Measurements from ENCODE around the gene CPT1A. TPM values are rescaled to one million over a fixed set of nuclear protein-coding genes. Genes with fewer than 3 reads are reported as not detected.
"Not testable (repeated sequence)": the region's sequence is repeated elsewhere in the genome, so short reads cannot be mapped to it uniquely, and the experiment has no call there.

CPT1A gene
- total RNA-seq, 1 experiment from 2014 or later: 6.3 TPM

- Mint-ChIP-seq H3K4me1 (ENCODE audit: low read depth, unreplicated experiment) (no peaks in the 10 kb centered on the region), H3K27me3 (ENCODE audit: insufficient read depth, unreplicated experiment) (no peaks in the 10 kb centered on the region), H3K27ac (ENCODE audit: unreplicated experiment) (no peak overlapping the region), H3K4me3 (ENCODE audit: unreplicated experiment) (no peak overlapping the region), H3K36me3 (ENCODE audit: insufficient read depth, unreplicated experiment) (peaks cover 52% of the 10 kb centered on the region), H3K9me3 (ENCODE audit: unreplicated experiment) (no peaks in the 10 kb centered on the region)
- H3K36me3 ChIP-seq (ENCODE audit: control insufficient read depth, insufficient read depth, low read length): peaks cover 9% of the 10 kb centered on the region
- no peak overlapping the region for H3K4me3 ChIP-seq (ENCODE audit: low read depth, low read length)
- ChIA-PET CTCF (no interaction called here), POLR2A (interaction anchor here (0.6 kb wide), 1 partner anchor 496 kb away, joined by 4 read pairs; no protein-coding TSS in a partner anchor)
- TF ChIP-seq CTCF (IDR thresholded peaks at IDR 0.05; ENCODE audit: insufficient read depth in 1 of 2, low read depth in 1 of 2, low read length in 1 of 2, severe bottlenecking in 1 of 2, unreplicated experiment in 1 of 2): peak; percentile 25 to 49
- H3K27me3 ChIP-seq (replicated peaks; ENCODE audit: control insufficient read depth, insufficient read depth, low read length): no peaks in the 10 kb centered on the region
- no peaks in the 10 kb centered on the region for H3K4me1 ChIP-seq
- intact Hi-C loops (cut with micrococcal nuclease; ENCODE audit: unreplicated experiment): no loop called here
- BruUV-seq (replicated peaks): no TSS peak
- H3K9me3 ChIP-seq: no peaks in the 10 kb centered on the region
- peak in 1 of 2 experiments; percentile 59 for DNase-seq
Measured at GRCh38 chr11:68889948-68890446, 48.3 kb upstream of the CPT1A start.

GRCh38 chr11:68884827-68885226 lies 43.1 kb upstream of the CPT1A start:
- BruUV-seq (replicated peaks); H3K9me3 Mint-ChIP-seq (ENCODE audit: unreplicated experiment); H3K4me1 ChIP-seq; H3K27me3 Mint-ChIP-seq (ENCODE audit: insufficient read depth, unreplicated experiment); H3K4me3 ChIP-seq (ENCODE audit: low read depth, low read length); H3K9me3 ChIP-seq; H3K36me3 Mint-ChIP-seq (ENCODE audit: insufficient read depth, unreplicated experiment); H3K27me3 ChIP-seq (replicated peaks; ENCODE audit: control insufficient read depth, insufficient read depth, low read length); H3K36me3 ChIP-seq (ENCODE audit: control insufficient read depth, insufficient read depth, low read length); H3K27ac Mint-ChIP-seq (ENCODE audit: unreplicated experiment); H3K4me3 Mint-ChIP-seq (ENCODE audit: unreplicated experiment); POLR2A ChIA-PET; H3K4me1 Mint-ChIP-seq (ENCODE audit: low read depth, unreplicated experiment); intact Hi-C loops (cut with micrococcal nuclease; ENCODE audit: unreplicated experiment); DNase-seq: not testable (repeated sequence)
- CTCF ChIA-PET: interaction anchor here (0.6 kb wide), 1 partner anchor 8 kb away, joined by 3 read pairs; no protein-coding TSS in a partner anchor

GRCh38 chr11:68882391-68882790 lies 40.7 kb upstream of the CPT1A start:
- ChIA-PET POLR2A (no interaction called here), CTCF (no interaction called here)
- no peak for TF ChIP-seq CTCF (IDR thresholded peaks at IDR 0.05; ENCODE audit: insufficient read depth in 1 of 2, low read depth in 1 of 2, low read length in 1 of 2, severe bottlenecking in 1 of 2, unreplicated experiment in 1 of 2)
- Mint-ChIP-seq H3K4me1 (ENCODE audit: low read depth, unreplicated experiment) (no peaks in the 10 kb centered on the region), H3K27ac (ENCODE audit: unreplicated experiment) (no peak overlapping the region), H3K9me3 (ENCODE audit: unreplicated experiment) (no peaks in the 10 kb centered on the region), H3K36me3 (ENCODE audit: insufficient read depth, unreplicated experiment) (no peaks in the 10 kb centered on the region), H3K27me3 (ENCODE audit: insufficient read depth, unreplicated experiment) (no peaks in the 10 kb centered on the region), H3K4me3 (ENCODE audit: unreplicated experiment) (no peak overlapping the region)
- intact Hi-C loops (cut with micrococcal nuclease; ENCODE audit: unreplicated experiment): no loop called here
- no peak for DNase-seq
- BruUV-seq (replicated peaks): no TSS peak
- no peaks in the 10 kb centered on the region for H3K27me3 ChIP-seq (replicated peaks; ENCODE audit: control insufficient read depth, insufficient read depth, low read length)
- no peaks in the 10 kb centered on the region for H3K36me3 ChIP-seq (ENCODE audit: control insufficient read depth, insufficient read depth, low read length)
- H3K4me1 ChIP-seq: peaks cover 4% of the 10 kb centered on the region; the same call in 1 of the 2 replicates
- no peak overlapping the region for H3K4me3 ChIP-seq (ENCODE audit: low read depth, low read length)
- no peaks in the 10 kb centered on the region for H3K9me3 ChIP-seq

GRCh38 chr11:68881320-68881719 lies 39.6 kb upstream of the CPT1A start:
- Mint-ChIP-seq H3K27ac (ENCODE audit: unreplicated experiment) (no peak overlapping the region), H3K9me3 (ENCODE audit: unreplicated experiment) (no peaks in the 10 kb centered on the region), H3K4me1 (ENCODE audit: low read depth, unreplicated experiment) (no peaks in the 10 kb centered on the region), H3K4me3 (ENCODE audit: unreplicated experiment) (no peak overlapping the region), H3K27me3 (ENCODE audit: insufficient read depth, unreplicated experiment) (no peaks in the 10 kb centered on the region), H3K36me3 (ENCODE audit: insufficient read depth, unreplicated experiment) (no peaks in the 10 kb centered on the region)
- Histone ChIP-seq H3K9me3 (no peaks in the 10 kb centered on the region), H3K4me1 (peaks cover 4% of the 10 kb centered on the region; the same call in 1 of the 2 replicates), H3K4me3 (ENCODE audit: low read depth, low read length) (no peak overlapping the region), H3K36me3 (ENCODE audit: control insufficient read depth, insufficient read depth, low read length) (no peaks in the 10 kb centered on the region), H3K27me3 (replicated peaks; ENCODE audit: control insufficient read depth, insufficient read depth, low read length) (no peaks in the 10 kb centered on the region)
- CTCF ChIA-PET: no interaction called here
- no peak for DNase-seq
- intact Hi-C loops (cut with micrococcal nuclease; ENCODE audit: unreplicated experiment): no loop called here
- no TSS peak for BruUV-seq (replicated peaks)
- POLR2A ChIA-PET: no interaction called here
- TF ChIP-seq CTCF (IDR thresholded peaks at IDR 0.05; ENCODE audit: insufficient read depth in 1 of 2, low read depth in 1 of 2, low read length in 1 of 2, severe bottlenecking in 1 of 2, unreplicated experiment in 1 of 2): no peak

Measured in Caco-2 (cell line).